Mucosa of stomach (tissue), 1 donor: Measurements from ENCODE around the gene LRRN4.
"Not testable (repeated sequence)": the region's sequence is repeated elsewhere in the genome, so short reads cannot be mapped to it uniquely, and the experiment has no call there.

Source experiments
- H3K27me3 ChIP-seq: one replicate; pipeline ENCODE4 v1.7.0; 2013; ENCODE audit warnings: mild to moderate bottlenecking, low read length; ENCODE audit not compliant: control insufficient read depth, insufficient read depth
- H3K36me3 ChIP-seq: one replicate; pipeline ENCODE4 v1.7.0; 2013; ENCODE audit warnings: low read length; ENCODE audit not compliant: control insufficient read depth, insufficient read depth
- H3K4me1 ChIP-seq: one replicate; pipeline ENCODE4 v1.7.0; 2013; ENCODE audit warnings: mild to moderate bottlenecking, low read length; ENCODE audit not compliant: control insufficient read depth, insufficient read depth
- H3K4me3 ChIP-seq: one replicate; pipeline ENCODE4 v1.7.0; 2013; ENCODE audit warnings: low read length
- H3K9ac ChIP-seq: one replicate; pipeline ENCODE4 v1.7.0; 2013; ENCODE audit warnings: mild to moderate bottlenecking, low read length, moderate library complexity
- H3K9me3 ChIP-seq: one replicate; pipeline ENCODE4 v1.7.0; 2013; ENCODE audit warnings: mild to moderate bottlenecking, low read length, moderate library complexity; ENCODE audit not compliant: control insufficient read depth
- donor health status: Pancreatic carcinoma.

LRRN4 gene

GRCh38 chr20:6040958-6041807 is 12.7 kb downstream of the LRRN4 start:
- no peak overlapping the region for H3K9ac ChIP-seq
- H3K4me3 ChIP-seq: no peak overlapping the region
- H3K4me1 ChIP-seq: no peaks in the 10 kb centered on the region
- H3K36me3 ChIP-seq: no peaks in the 10 kb centered on the region
- no peaks in the 10 kb centered on the region for H3K9me3 ChIP-seq
- H3K27me3 ChIP-seq: no peaks in the 10 kb centered on the region

- no peak overlapping the region for H3K4me3 ChIP-seq
- no peaks in the 10 kb centered on the region for H3K36me3 ChIP-seq
- H3K9me3 ChIP-seq: no peaks in the 10 kb centered on the region
- no peaks in the 10 kb centered on the region for H3K27me3 ChIP-seq
- no peak overlapping the region for H3K9ac ChIP-seq
- no peaks in the 10 kb centered on the region for H3K4me1 ChIP-seq
Observed at GRCh38 chr20:6040540-6040939, 13.3 kb downstream of the LRRN4 start.

GRCh38 chr20:6039766-6040165 is 14.1 kb downstream of the LRRN4 start:
- Histone ChIP-seq H3K27me3 (no peaks in the 10 kb centered on the region), H3K9me3 (no peaks in the 10 kb centered on the region), H3K4me3 (no peak overlapping the region), H3K9ac (no peak overlapping the region), H3K4me1 (no peaks in the 10 kb centered on the region), H3K36me3 (no peaks in the 10 kb centered on the region)

GRCh38 chr20:6038256-6038655 is 15.6 kb downstream of the LRRN4 start:
- Histone ChIP-seq H3K27me3 (no peaks in the 10 kb centered on the region), H3K4me1 (peaks cover 14% of the 10 kb centered on the region), H3K9ac (no peak overlapping the region), H3K4me3 (no peak overlapping the region), H3K36me3 (no peaks in the 10 kb centered on the region), H3K9me3 (no peaks in the 10 kb centered on the region)

GRCh38 chr20:6037082-6037481 is 16.8 kb downstream of the LRRN4 start:
- H3K36me3 ChIP-seq: no peaks in the 10 kb centered on the region

GRCh38 chr20:6036213-6036612 is 17.6 kb downstream of the LRRN4 start:
- H3K4me1 ChIP-seq: peaks cover 14% of the 10 kb centered on the region
- H3K4me3 ChIP-seq: no peak overlapping the region
- H3K9ac ChIP-seq: no peak overlapping the region
- no peaks in the 10 kb centered on the region for H3K27me3 ChIP-seq
- H3K9me3 ChIP-seq: no peaks in the 10 kb centered on the region
- H3K36me3 ChIP-seq: no peaks in the 10 kb centered on the region

More at GRCh38 chr20:6037082-6037481, 16.8 kb downstream of the LRRN4 start:
- H3K9ac ChIP-seq: no peak overlapping the region
- H3K4me1 ChIP-seq: peaks cover 14% of the 10 kb centered on the region
- H3K9me3 ChIP-seq: no peaks in the 10 kb centered on the region
- no peak overlapping the region for H3K4me3 ChIP-seq
- H3K27me3 ChIP-seq: no peaks in the 10 kb centered on the region

- H3K4me1 ChIP-seq: peaks cover 14% of the 10 kb centered on the region
- no peaks in the 10 kb centered on the region for H3K36me3 ChIP-seq
- H3K9ac ChIP-seq: no peak overlapping the region
- H3K4me3 ChIP-seq: no peak overlapping the region
- no peaks in the 10 kb centered on the region for H3K9me3 ChIP-seq
- H3K27me3 ChIP-seq: no peaks in the 10 kb centered on the region
Observed at GRCh38 chr20:6034134-6034969, 19.5 kb downstream of the LRRN4 start.

- not testable (repeated sequence) for H3K27me3 ChIP-seq, H3K9me3 ChIP-seq, H3K36me3 ChIP-seq, H3K9ac ChIP-seq, H3K4me3 ChIP-seq
- peaks cover 14% of the 10 kb centered on the region for H3K4me1 ChIP-seq
Observed at GRCh38 chr20:6032907-6033306, 21.0 kb downstream of the LRRN4 start.

GRCh38 chr20:6030453-6031080 is 23.3 kb downstream of the LRRN4 start:
- Histone ChIP-seq H3K36me3 (no peaks in the 10 kb centered on the region), H3K4me1 (peaks cover 14% of the 10 kb centered on the region), H3K9ac (no peak overlapping the region), H3K9me3 (no peaks in the 10 kb centered on the region), H3K4me3 (no peak overlapping the region), H3K27me3 (no peaks in the 10 kb centered on the region)

GRCh38 chr20:6029538-6029937 is 24.3 kb downstream of the LRRN4 start:
- no peaks in the 10 kb centered on the region for H3K36me3 ChIP-seq
- H3K27me3 ChIP-seq: no peaks in the 10 kb centered on the region
- H3K4me1 ChIP-seq: peaks cover 12% of the 10 kb centered on the region
- H3K4me3 ChIP-seq: no peak overlapping the region
- H3K9me3 ChIP-seq: no peaks in the 10 kb centered on the region
- H3K9ac ChIP-seq: no peak overlapping the region

GRCh38 chr20:6028818-6029217 is 25.0 kb downstream of the LRRN4 start:
- Histone ChIP-seq H3K4me3 (no peak overlapping the region), H3K27me3 (no peaks in the 10 kb centered on the region), H3K9ac (no peak overlapping the region), H3K36me3 (no peaks in the 10 kb centered on the region), H3K4me1 (peaks cover 5% of the 10 kb centered on the region), H3K9me3 (no peaks in the 10 kb centered on the region)

- H3K9ac ChIP-seq: no peak overlapping the region
- no peaks in the 10 kb centered on the region for H3K4me1 ChIP-seq
- no peaks in the 10 kb centered on the region for H3K9me3 ChIP-seq
- no peak overlapping the region for H3K4me3 ChIP-seq
- no peaks in the 10 kb centered on the region for H3K36me3 ChIP-seq
- no peaks in the 10 kb centered on the region for H3K27me3 ChIP-seq
Observed at GRCh38 chr20:6026051-6026450, 27.8 kb downstream of the LRRN4 start.
